Spleen (tissue), 11 donors: ENCODE results near the gene VCP. TPM values are rescaled to one million over a fixed set of nuclear protein-coding genes. Genes with fewer than 3 reads are reported as not detected.

Source experiments
- DNase-seq: peaks from one replicate; pipeline ENCODE4 v3.0.0-alpha.2; 2020
- H3K27ac ChIP-seq, 8 donors: fragments of 200-600 bp; sonication (generic) in 7 of 8; 1 replicate in 4 of 8; 2 replicates in 4 of 8; pipeline versions ENCODE4 v1.5.0 to v1.8.0; 2016 to 2021; ENCODE audit warnings: inconsistent platforms in 4 of 8, mild to moderate bottlenecking in 4 of 8, moderate library complexity in 1 of 8
- H3K27me3 ChIP-seq, 7 donors: fragments of 200-600 bp; sonication (generic) in 6 of 7; replicated peaks in 1 of 7; 1 replicate in 4 of 7; 2 replicates in 3 of 7; pipeline versions ENCODE4 v1.5.0 to v1.8.0; 2016 to 2021; ENCODE audit warnings: inconsistent platforms in 3 of 7, mild to moderate bottlenecking in 1 of 7
- H3K36me3 ChIP-seq, 6 donors: fragments of 200-600 bp; sonication (generic) in 5 of 6; 1 replicate in 4 of 6; 2 replicates in 2 of 6; pipeline versions ENCODE4 v1.5.0 to v1.8.0; 2016 to 2021; ENCODE audit warnings: inconsistent platforms in 2 of 6
- H3K4me1 ChIP-seq, 6 donors: fragments of 200-600 bp; sonication (generic) in 5 of 6; 1 replicate in 3 of 6; 2 replicates in 3 of 6; pipeline versions ENCODE4 v1.5.0 to v1.8.0; 2016 to 2021; ENCODE audit warnings: inconsistent platforms in 3 of 6
- H3K4me3 ChIP-seq, 8 donors: fragments of 200-600 bp; sonication (generic) in 7 of 8; 1 replicate in 4 of 8; 2 replicates in 4 of 8; pipeline versions ENCODE4 v1.5.0 to v1.8.0; 2016 to 2021; ENCODE audit warnings: inconsistent platforms in 4 of 8, mild to moderate bottlenecking in 4 of 8, moderate library complexity in 2 of 8
- H3K9me3 ChIP-seq, 8 donors: fragments of 200-600 bp; sonication (generic) in 7 of 8; 1 replicate in 4 of 8; 2 replicates in 4 of 8; pipeline versions ENCODE4 v1.5.0 to v1.8.0; 2016 to 2021; ENCODE audit warnings: inconsistent platforms in 4 of 8
- CTCF ChIP-seq, 11 experiments: fragments of 200-600 bp in 7 of 11; fragments of 450-650 bp in 4 of 11; sonication (generic) in 4 of 11; IDR thresholded peaks in 8 of 11; conservative IDR thresholded peaks in 3 of 11; 1 replicate in 7 of 11; 2 replicates in 4 of 11; pipeline versions ENCODE4 v1.4.0 to v1.8.0; 2016 to 2021; ENCODE audit warnings: antibody characterized with exemption in 11 of 11, inconsistent platforms in 4 of 11, mild to moderate bottlenecking in 1 of 11
- POLR2A ChIP-seq, 3 donors: fragments of 450-650 bp; IDR thresholded peaks; one replicate each; pipeline ENCODE4 v1.5.1; 2017; ENCODE audit warnings: antibody characterized with exemption in 3 of 3, mild to moderate bottlenecking in 1 of 3
- POLR2AphosphoS5 ChIP-seq, 3 donors: sonication (generic); formaldehyde crosslinking; IDR thresholded peaks; one replicate each; pipeline ENCODE4 v1.5.1; 2017; ENCODE audit warnings: antibody characterized with exemption in 3 of 3
- WGBS, 5 donors: extraction: QIAGEN DNeasy Blood & Tissue Kit in 3 of 5; methylation state at CpG; one replicate each; pipeline versions ENCODE4 v1.1.5 to v1.1.7; 2013 to 2018; 5-methylcytosine and 5-hydroxymethylcytosine counted together
- intact Hi-C: fragments of 100-400 bp; cut with DNase I; formaldehyde crosslinking; loops from one replicate; pipeline ENCODE4 v1.15.0; 2023; ENCODE audit warnings: low total_unique reads
- polyA plus RNA-seq, 3 donors: library from polyadenylated mRNA; stranded (reverse); fragments of 200-250 nt; gene quantifications; one replicate each; pipeline ENCODE4 v1.2.1, GENCODE V29; 2013
- total RNA-seq, 7 donors: library from RNA; depleted of rRNA in 3 of 7; stranded (reverse); fragments of >200 nt in 3 of 7; fragmentation: NEBNext Ultra II Directional in 4 of 7; extraction: Animal tissue kit (Norgen Biotek cat#: 25700) in 4 of 7; gene quantifications; one replicate each; pipeline versions ENCODE4 v1.1.0 to v1.2.1, GENCODE V29; 2016 to 2021
- donor health status: healthy with polysubstance abuse.
- donor health status: DM: no; HTN: no; CAD: no; lungs with moderate emphysema.
- donor health status: DM: no; HTN: no; CAD: no.
- donor health status: Bipolar disorder and iron deficiency.
- donor health status: healthy.
- donor health status: DM: no; HTN: no; CAD: no.
- donor health status: DM: yes; HTN: yes; CAD: no.

Gene VCP
- total and polyA plus RNA-seq, 10 donors = 48.5 to 269 (median 166) TPM

- TF ChIP-seq POLR2A (IDR thresholded peaks at IDR 0.05) (peak in 2 of 3 donors; percentile 45 to 67), CTCF (IDR thresholded peaks at IDR 0.05 in 8 of 11, conservative IDR thresholded peaks at IDR 0.05 in 3 of 11) (peak in 2 of 11 experiments; percentile 18 to 40), POLR2AphosphoS5 (IDR thresholded peaks at IDR 0.05) (peak; percentile 93 to 96 (median 94))
- Histone ChIP-seq H3K9me3 (no peaks in the 10 kb centered on the region), H3K27me3 (no peaks in the 10 kb centered on the region), H3K4me1 (peaks cover 16 to 40% (median 26%) of the 10 kb centered on the region in 6 donors), H3K36me3 (peaks cover 0 to 72% (median 60%) of the 10 kb centered on the region in 6 donors), H3K4me3 (peak within 1 kb of the TSS; percentile 58 to 86 (median 64)), H3K27ac (peak within 1 kb of the TSS; percentile 69 to 92 (median 88))
- 1 to 2% (median 1%) methylated on average over 39 to 57 of the region's 57 CpGs for WGBS, 5 donors
- peak; percentile 97 for DNase-seq
- intact Hi-C loops = no loop called here
Measured at GRCh38 chr9:35102769-35103659, 30.6 kb upstream of the VCP start, which contains the start of gene STOML2. STOML2 (minus strand) TSS chr9:35103131; CDS start chr9:35103094, 37 bp downstream.

- no peaks in the 10 kb centered on the region for H3K27me3 ChIP-seq
- peak overlapping the region; percentile 58 to 86 (median 64) for H3K4me3 ChIP-seq
- WGBS, 5 donors = 4 to 12% (median 5%) methylated on average over 6 to 10 of the region's 10 CpGs
- H3K4me1 ChIP-seq = peaks cover 16 to 40% (median 26%) of the 10 kb centered on the region in 6 donors
- TF ChIP-seq POLR2A (IDR thresholded peaks at IDR 0.05) (no peak), CTCF (IDR thresholded peaks at IDR 0.05 in 8 of 11, conservative IDR thresholded peaks at IDR 0.05 in 3 of 11) (no peak), POLR2AphosphoS5 (IDR thresholded peaks at IDR 0.05) (no peak)
- peak overlapping the region; percentile 69 to 92 (median 88) for H3K27ac ChIP-seq
- no peaks in the 10 kb centered on the region for H3K9me3 ChIP-seq
- intact Hi-C loops = no loop called here
- peaks cover 0 to 66% (median 55%) of the 10 kb centered on the region in 6 donors for H3K36me3 ChIP-seq
- DNase-seq = peak; percentile 88
Measured at GRCh38 chr9:35102465-35102768, 30.0 kb upstream of the VCP start.

- peaks cover 0 to 48% (median 34%) of the 10 kb centered on the region in 6 donors for H3K36me3 ChIP-seq
Measured at GRCh38 chr9:35097573-35097972, 25.1 kb upstream of the VCP start.

More at GRCh38 chr9:35097573-35097972, 25.1 kb upstream of the VCP start:
- Histone ChIP-seq H3K9me3 (no peaks in the 10 kb centered on the region), H3K27me3 (no peaks in the 10 kb centered on the region), H3K4me1 (peaks cover 17 to 48% (median 30%) of the 10 kb centered on the region in 6 donors), H3K27ac (no peak overlapping the region), H3K4me3 (no peak overlapping the region)
- intact Hi-C loops = loop anchor here (10.0 kb wide), 2 partner anchors 113 to 203 kb away; partner anchors contain the start of gene DNAJB5
- no peak for DNase-seq
- WGBS, 5 donors = 80 to 93% (median 86%) methylated on average over 3 of the region's 3 CpGs
- TF ChIP-seq POLR2AphosphoS5 (IDR thresholded peaks at IDR 0.05) = no peak
- no peak for TF ChIP-seq CTCF (IDR thresholded peaks at IDR 0.05 in 8 of 11, conservative IDR thresholded peaks at IDR 0.05 in 3 of 11)
- TF ChIP-seq POLR2A (IDR thresholded peaks at IDR 0.05) = no peak
